Gastrocnemius medialis (tissue), 4 donors: Measurements from ENCODE around the gene MRPL4. TPM values are rescaled to one million over a fixed set of nuclear protein-coding genes. Genes with fewer than 3 reads are reported as not detected.

Source experiments
- ATAC-seq, 2 donors: fragments of 150-250 bp; one replicate each; pipeline ENCODE4 v1.9.1; 2016
- DNase-seq, 2 donors: peaks; one replicate each; pipeline ENCODE4 v3.0.0-alpha.2; 2019
- H3K27ac ChIP-seq, 4 donors: fragments of 200-600 bp; sonication (generic); 1 replicate in 1 of 4; 2 replicates in 3 of 4; pipeline ENCODE4 v1.5.1; 2016 to 2018; ENCODE audit warnings: mild to moderate bottlenecking in 2 of 4, moderate library complexity in 1 of 4
- H3K27me3 ChIP-seq, 3 donors: fragments of 200-600 bp; sonication (generic) in 2 of 3; 1 replicate in 1 of 3; 2 replicates in 2 of 3; pipeline versions ENCODE4 v1.5.1 to v1.6.0; 2016 to 2019; ENCODE audit warnings: mild to moderate bottlenecking in 1 of 3, moderate library complexity in 1 of 3
- H3K36me3 ChIP-seq, 2 donors: fragments of 200-600 bp; sonication (generic) in 1 of 2; one replicate each; pipeline ENCODE4 v1.5.1; 2017 to 2018
- H3K4me1 ChIP-seq, 2 donors: fragments of 200-600 bp; sonication (generic) in 1 of 2; one replicate each; pipeline ENCODE4 v1.5.1; 2016 to 2017; ENCODE audit warnings: mild to moderate bottlenecking in 2 of 2
- H3K4me3 ChIP-seq, 4 donors: fragments of 200-600 bp; sonication (generic) in 3 of 4; 1 replicate in 1 of 4; 2 replicates in 3 of 4; pipeline ENCODE4 v1.5.1; 2016 to 2019; ENCODE audit warnings: mild to moderate bottlenecking in 2 of 4
- H3K9me3 ChIP-seq, 3 donors: fragments of 200-600 bp; sonication (generic) in 2 of 3; 1 replicate in 1 of 3; 2 replicates in 2 of 3; pipeline ENCODE4 v1.5.1; 2016 to 2019
- POLR2A ChIP-seq, 2 donors: fragments of 450-650 bp; IDR thresholded peaks; one replicate each; pipeline ENCODE4 v1.6.1; 2017; ENCODE audit warnings: antibody characterized with exemption in 2 of 2, mild to moderate bottlenecking in 2 of 2, moderate library complexity in 2 of 2
- in situ Hi-C, 4 donors: fragments of 200-750 bp; cut with MboI; loops; one replicate each; pipeline versions ENCODE4 v1.15.0 to v1.8.0; 2017; ENCODE audit warnings: low sequenced_read_pairs in 4 of 4
- intact Hi-C: fragments of 100-400 bp; cut with DNase I; formaldehyde crosslinking; loops from one replicate; pipeline ENCODE4 v1.15.1; 2023; ENCODE audit warnings: low total_unique reads
- total RNA-seq, 4 donors: library from RNA; depleted of rRNA; stranded (reverse); fragments of >200 nt; gene quantifications; one replicate each; pipeline versions ENCODE4 v1.1.0 to v1.2.3, GENCODE V29; 2016
- TF ChIP-seq, protein P1 (sequence below), 5 experiments: fragments of 450-650 bp in 3 of 5; fragments of 200-600 bp in 2 of 5; sonication (generic) in 2 of 5; IDR thresholded peaks in 4 of 5; conservative IDR thresholded peaks in 1 of 5; 1 replicate in 4 of 5; 2 replicates in 1 of 5; pipeline ENCODE4 v1.5.1; 2016 to 2019; ENCODE audit warnings: antibody characterized with exemption in 5 of 5, mild to moderate bottlenecking in 3 of 5, moderate library complexity in 3 of 5

Gene MRPL4
- total RNA-seq, 4 donors from 2014 or later = 68.3 to 112 (median 84.4) TPM

DNA sequence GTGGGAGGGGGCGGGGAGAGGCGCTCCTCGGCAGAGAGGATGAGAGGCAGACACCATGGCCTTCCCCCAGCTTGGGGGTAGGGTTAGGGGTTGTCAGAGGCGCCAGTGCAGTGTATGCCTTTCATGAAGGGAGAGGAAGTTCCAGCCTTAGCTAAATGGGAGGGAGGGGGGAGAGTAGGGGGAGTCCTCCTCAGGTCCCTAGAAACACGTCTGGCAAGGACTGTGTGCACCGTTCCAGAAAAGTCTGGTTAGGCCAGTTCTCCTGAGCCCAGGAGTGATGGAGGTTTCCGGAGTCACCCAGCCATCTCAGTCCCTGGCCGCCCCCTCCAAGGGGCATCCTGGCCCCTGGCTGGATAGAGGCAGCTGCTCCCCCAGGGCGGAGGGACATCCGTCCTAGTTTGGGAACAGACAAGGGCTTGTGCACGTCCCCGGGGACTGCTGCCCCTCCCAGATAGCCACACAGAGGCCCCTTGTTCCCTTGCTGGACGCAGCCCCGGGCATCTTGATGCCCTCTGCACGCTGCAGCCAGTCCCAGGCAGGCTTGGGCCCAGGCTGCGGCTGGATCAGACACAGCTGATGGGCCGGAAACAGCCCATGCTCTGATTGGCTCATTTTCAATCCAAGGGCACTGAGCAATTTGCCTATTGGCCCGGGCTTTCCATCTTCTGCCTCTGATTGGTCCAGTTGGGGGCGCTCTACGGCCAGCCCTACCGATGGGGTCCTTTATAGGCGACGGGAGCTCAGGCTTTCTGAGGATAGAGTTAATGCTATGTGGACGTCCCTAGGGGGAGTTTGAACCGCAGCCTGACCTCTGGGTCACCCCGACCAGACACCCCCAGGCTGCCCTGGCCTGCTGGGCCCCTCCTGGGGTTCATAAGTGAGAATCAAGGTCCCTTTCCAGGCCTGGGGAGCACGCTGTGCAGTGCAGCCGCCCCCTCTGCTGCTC, 24.7 kb upstream of the MRPL4 start:
- H3K4me3 ChIP-seq = no peak overlapping the region
- intact Hi-C loops (loop anchor here (5.0 kb wide), 1 partner anchor 35 kb away; the partner anchor contains the start of gene DNMT1), in situ Hi-C loops (loop anchor here in 2 of 4 donors (25.0 kb wide), 1 partner anchor 290 kb away; the partner anchor contains the start of gene OLFM2 (in 2 of the 2))

DNA sequence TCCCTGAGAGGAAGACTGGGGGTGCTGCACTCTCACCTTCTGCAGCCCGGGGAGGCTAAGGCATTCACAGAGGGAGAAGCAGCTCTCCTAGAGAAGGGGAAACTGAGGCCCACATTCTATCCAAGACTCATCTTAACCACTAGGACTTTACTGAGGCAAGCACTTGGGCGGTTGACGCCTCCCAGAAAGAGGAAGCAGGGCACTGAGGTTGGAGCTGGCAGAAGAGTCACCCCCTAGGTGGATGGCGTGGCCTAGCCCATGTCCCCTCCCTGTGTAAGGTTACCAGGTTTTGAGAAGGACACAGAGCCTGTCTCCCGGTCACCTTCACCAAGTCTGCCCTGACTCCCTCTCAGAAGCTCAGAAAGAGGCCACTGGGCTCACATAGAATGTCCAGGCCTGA, 23.6 kb upstream of the MRPL4 start:
- no peak for DNase-seq
- no peaks in the 10 kb centered on the region for H3K9me3 ChIP-seq
- in situ Hi-C loops (loop anchor here in 2 of 4 donors (25.0 kb wide), 1 partner anchor 291 kb away; the partner anchor contains the start of gene OLFM2 (in 2 of the 2)), intact Hi-C loops (loop anchor here (5.0 kb wide), 1 partner anchor 36 kb away; the partner anchor contains the start of gene DNMT1)
- H3K27me3 ChIP-seq = peaks cover 8 to 25% (median 19%) of the 10 kb centered on the region in 3 donors
- H3K27ac ChIP-seq = peak overlapping the region in 1 of 4 donors; percentile 14
- no peaks in the 10 kb centered on the region for H3K36me3 ChIP-seq
- TF ChIP-seq, protein P1, sequence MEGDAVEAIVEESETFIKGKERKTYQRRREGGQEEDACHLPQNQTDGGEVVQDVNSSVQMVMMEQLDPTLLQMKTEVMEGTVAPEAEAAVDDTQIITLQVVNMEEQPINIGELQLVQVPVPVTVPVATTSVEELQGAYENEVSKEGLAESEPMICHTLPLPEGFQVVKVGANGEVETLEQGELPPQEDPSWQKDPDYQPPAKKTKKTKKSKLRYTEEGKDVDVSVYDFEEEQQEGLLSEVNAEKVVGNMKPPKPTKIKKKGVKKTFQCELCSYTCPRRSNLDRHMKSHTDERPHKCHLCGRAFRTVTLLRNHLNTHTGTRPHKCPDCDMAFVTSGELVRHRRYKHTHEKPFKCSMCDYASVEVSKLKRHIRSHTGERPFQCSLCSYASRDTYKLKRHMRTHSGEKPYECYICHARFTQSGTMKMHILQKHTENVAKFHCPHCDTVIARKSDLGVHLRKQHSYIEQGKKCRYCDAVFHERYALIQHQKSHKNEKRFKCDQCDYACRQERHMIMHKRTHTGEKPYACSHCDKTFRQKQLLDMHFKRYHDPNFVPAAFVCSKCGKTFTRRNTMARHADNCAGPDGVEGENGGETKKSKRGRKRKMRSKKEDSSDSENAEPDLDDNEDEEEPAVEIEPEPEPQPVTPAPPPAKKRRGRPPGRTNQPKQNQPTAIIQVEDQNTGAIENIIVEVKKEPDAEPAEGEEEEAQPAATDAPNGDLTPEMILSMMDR (IDR thresholded peaks at IDR 0.05 in 4 of 5, conservative IDR thresholded peaks at IDR 0.05 in 1 of 5) = no peak
- TF ChIP-seq POLR2A (IDR thresholded peaks at IDR 0.05) = no peak
- H3K4me1 ChIP-seq = peaks cover 3 to 13% of the 10 kb centered on the region in 2 donors
- H3K4me3 ChIP-seq = no peak overlapping the region
- ATAC-seq = no peak

More for the DNA sequence above, 24.7 kb upstream of the MRPL4 start:
- peaks cover 8 to 25% (median 19%) of the 10 kb centered on the region in 3 donors for H3K27me3 ChIP-seq
- DNase-seq = peak in 1 of 2 donors; percentile 49
- peaks cover 3 to 13% of the 10 kb centered on the region in 2 donors for H3K4me1 ChIP-seq
- ATAC-seq = peak in 1 of 2 donors; percentile 29
- H3K9me3 ChIP-seq = no peaks in the 10 kb centered on the region
- H3K36me3 ChIP-seq = no peaks in the 10 kb centered on the region
- no peak for TF ChIP-seq POLR2A (IDR thresholded peaks at IDR 0.05)
- TF ChIP-seq, protein P1 (IDR thresholded peaks at IDR 0.05 in 4 of 5, conservative IDR thresholded peaks at IDR 0.05 in 1 of 5) = no peak
- peak overlapping the region; percentile 54 to 64 (median 60) for H3K27ac ChIP-seq

DNA sequence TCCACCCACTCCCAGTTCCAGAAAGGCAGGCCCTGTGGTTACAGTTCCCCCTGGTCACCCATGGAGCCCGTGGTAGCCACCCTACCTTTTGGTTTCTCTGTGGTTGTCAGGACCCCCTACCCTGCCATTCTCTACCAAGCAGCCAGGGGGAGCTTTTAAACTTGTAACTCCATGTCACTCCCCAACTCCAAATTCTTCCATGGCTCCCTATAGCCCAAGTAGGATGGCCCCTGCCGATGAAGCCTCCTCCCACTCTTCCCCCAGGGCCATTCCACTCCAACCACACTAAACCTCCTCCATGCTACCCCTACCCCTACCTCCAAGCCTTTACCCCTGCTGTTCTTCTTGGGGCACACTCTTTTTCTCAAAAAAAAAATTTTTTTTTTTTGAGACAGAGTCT, 23.1 kb upstream of the MRPL4 start:
- in situ Hi-C loops = loop anchor here in 2 of 4 donors (25.0 kb wide), 1 partner anchor 292 kb away; the partner anchor contains the start of gene OLFM2 (in 2 of the 2)
- Histone ChIP-seq H3K4me1 (peaks cover 3 to 13% of the 10 kb centered on the region in 2 donors), H3K4me3 (no peak overlapping the region)

DNA sequence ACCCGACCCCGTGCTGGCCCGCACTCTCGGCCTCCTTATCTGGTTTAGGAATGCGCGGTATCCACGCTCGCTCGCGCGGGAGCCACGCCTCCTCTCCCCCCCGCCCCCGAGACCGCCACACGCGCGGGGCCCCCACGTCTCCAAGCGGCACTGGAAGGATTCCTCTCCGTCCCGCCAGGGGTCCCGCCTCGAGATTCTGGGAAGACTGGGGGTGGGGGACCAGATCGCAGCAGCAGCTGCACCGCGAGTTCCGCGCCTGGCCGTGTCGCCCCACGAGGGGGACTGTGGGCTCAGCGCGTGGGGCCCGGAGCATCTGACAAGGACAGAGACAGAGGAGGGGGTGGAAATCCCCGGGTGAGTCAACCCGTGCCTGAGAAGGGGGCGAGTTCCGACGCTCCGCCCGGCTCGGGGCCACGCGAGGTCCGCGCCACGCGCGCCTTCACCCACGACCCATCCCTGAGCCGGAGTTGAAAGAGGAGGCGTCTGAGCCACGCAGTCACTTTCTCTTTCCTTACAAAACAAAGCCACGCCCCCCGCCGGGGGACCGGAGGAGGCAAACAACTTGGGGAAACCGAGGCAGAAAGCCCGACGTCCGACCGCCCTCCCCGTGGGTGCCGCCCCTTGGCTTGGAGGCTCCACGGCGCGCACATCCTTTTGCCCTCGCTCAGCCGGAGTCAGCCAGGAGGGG, 21.7 kb upstream of the MRPL4 start:
- H3K27me3 ChIP-seq = peaks cover 8 to 25% (median 19%) of the 10 kb centered on the region in 3 donors
- intact Hi-C loops = no loop called here
- TF ChIP-seq POLR2A (IDR thresholded peaks at IDR 0.05) = no peak
- TF ChIP-seq, protein P1 (IDR thresholded peaks at IDR 0.05 in 4 of 5, conservative IDR thresholded peaks at IDR 0.05 in 1 of 5) = no peak
- DNase-seq (no peak), ATAC-seq (no peak)
- in situ Hi-C loops = loop anchor here in 2 of 4 donors (25.0 kb wide), 1 partner anchor 293 kb away; the partner anchor contains the start of gene OLFM2 (in 2 of the 2)
- peak overlapping the region; percentile 69 to 87 (median 76) for H3K4me3 ChIP-seq
- peaks cover 3 to 13% of the 10 kb centered on the region in 2 donors for H3K4me1 ChIP-seq
- peak overlapping the region; percentile 70 to 84 (median 79) for H3K27ac ChIP-seq
- H3K9me3 ChIP-seq = no peaks in the 10 kb centered on the region
- H3K36me3 ChIP-seq = no peaks in the 10 kb centered on the region

More for the DNA sequence above, 23.1 kb upstream of the MRPL4 start:
- no peak for TF ChIP-seq POLR2A (IDR thresholded peaks at IDR 0.05)
- TF ChIP-seq, protein P1 (IDR thresholded peaks at IDR 0.05 in 4 of 5, conservative IDR thresholded peaks at IDR 0.05 in 1 of 5) = peak; percentile 8 to 51 (median 44)
- no peaks in the 10 kb centered on the region for H3K36me3 ChIP-seq
- DNase-seq (no peak), ATAC-seq (no peak)
- H3K27ac ChIP-seq = peak overlapping the region in 3 of 4 donors; percentile 10 to 70 (median 26)
- no peaks in the 10 kb centered on the region for H3K9me3 ChIP-seq
- intact Hi-C loops = loop anchor here (5.0 kb wide), 1 partner anchor 37 kb away; the partner anchor contains the start of gene DNMT1
- H3K27me3 ChIP-seq = peaks cover 8 to 25% (median 19%) of the 10 kb centered on the region in 3 donors
